Activated B cell treated with CpG ODN at 0.5 μM for 24 hours (primary cell): ENCODE data around the gene ILKAP. TPM values are rescaled to one million over a fixed set of nuclear protein-coding genes. Genes with fewer than 3 reads are reported as not detected.

ENCODE experiments used
- ATAC-seq: fragments of 200-7000 bp; cut with Tn5 transposase; one replicate; pipeline ENCODE4 v1.10.0; 2021; ENCODE audit warnings: low read depth, mild to moderate bottlenecking, moderate library complexity
- CTCF ChIA-PET: fragments of 350-600 bp; sonication (Branson Sonifier 250); formaldehyde crosslinking; loops from one replicate; lab custom pipeline; 2021; ENCODE audit warnings: antibody characterized with exemption; lab: Charles Lee
- POLR2A ChIA-PET: fragments of 350-600 bp; sonication (Branson Sonifier 250); formaldehyde crosslinking; loops from one replicate; lab custom pipeline; 2021; ENCODE audit warnings: antibody characterized with exemption; lab: Charles Lee
- DNase-seq: peaks from one replicate; pipeline ENCODE4 v3.0.0; 2022
- H3K27ac Mint-ChIP-seq: one replicate; pipeline ENCODE4 v1.8.0; 2020; ENCODE audit warnings: mixed read lengths
- H3K27me3 Mint-ChIP-seq: one replicate; pipeline ENCODE4 v1.8.0; 2021; ENCODE audit warnings: mixed read lengths
- H3K36me3 Mint-ChIP-seq: one replicate; pipeline ENCODE4 v1.8.0; 2021; ENCODE audit warnings: low read depth, mixed read lengths
- H3K4me1 Mint-ChIP-seq: one replicate; pipeline ENCODE4 v1.8.0; 2021; ENCODE audit warnings: mixed read lengths
- H3K4me3 Mint-ChIP-seq: one replicate; pipeline ENCODE4 v1.8.0; 2020; ENCODE audit warnings: mild to moderate bottlenecking, mixed read lengths
- H3K9me3 Mint-ChIP-seq: one replicate; pipeline ENCODE4 v1.8.0; 2020; ENCODE audit warnings: mixed read lengths
- intact Hi-C: fragments of 100-400 bp; cut with micrococcal nuclease; formaldehyde crosslinking; loops from one replicate; pipeline ENCODE4 v1.15.1; 2024
- total RNA-seq: library from RNA; stranded (reverse); gene quantifications from 2 replicates; pipeline ENCODE4 v1.2.3, GENCODE V29; 2022
- TF ChIP-seq, protein P1 (sequence below): fragments of 200-600 bp; IDR thresholded peaks from one replicate; pipeline ENCODE4 v1.8.0; 2022; ENCODE audit warnings: antibody characterized with exemption, mild to moderate bottlenecking

ILKAP gene
- total RNA-seq, 1 donor from 2014 or later, result 77.3 TPM

- Mint-ChIP-seq H3K4me3 (no peak overlapping the region), H3K4me1 (peaks cover 12% of the 10 kb centered on the region), H3K27ac (no peak overlapping the region), H3K27me3 (no peaks in the 10 kb centered on the region), H3K9me3 (no peaks in the 10 kb centered on the region), H3K36me3 (no peaks in the 10 kb centered on the region)
- TF ChIP-seq, protein P1, sequence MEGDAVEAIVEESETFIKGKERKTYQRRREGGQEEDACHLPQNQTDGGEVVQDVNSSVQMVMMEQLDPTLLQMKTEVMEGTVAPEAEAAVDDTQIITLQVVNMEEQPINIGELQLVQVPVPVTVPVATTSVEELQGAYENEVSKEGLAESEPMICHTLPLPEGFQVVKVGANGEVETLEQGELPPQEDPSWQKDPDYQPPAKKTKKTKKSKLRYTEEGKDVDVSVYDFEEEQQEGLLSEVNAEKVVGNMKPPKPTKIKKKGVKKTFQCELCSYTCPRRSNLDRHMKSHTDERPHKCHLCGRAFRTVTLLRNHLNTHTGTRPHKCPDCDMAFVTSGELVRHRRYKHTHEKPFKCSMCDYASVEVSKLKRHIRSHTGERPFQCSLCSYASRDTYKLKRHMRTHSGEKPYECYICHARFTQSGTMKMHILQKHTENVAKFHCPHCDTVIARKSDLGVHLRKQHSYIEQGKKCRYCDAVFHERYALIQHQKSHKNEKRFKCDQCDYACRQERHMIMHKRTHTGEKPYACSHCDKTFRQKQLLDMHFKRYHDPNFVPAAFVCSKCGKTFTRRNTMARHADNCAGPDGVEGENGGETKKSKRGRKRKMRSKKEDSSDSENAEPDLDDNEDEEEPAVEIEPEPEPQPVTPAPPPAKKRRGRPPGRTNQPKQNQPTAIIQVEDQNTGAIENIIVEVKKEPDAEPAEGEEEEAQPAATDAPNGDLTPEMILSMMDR, result no peak
- DNase-seq (no peak), ATAC-seq (no peak)
- ChIA-PET CTCF (no interaction called here), POLR2A (no interaction called here)
- intact Hi-C loops, result no loop called here
Measured at GRCh38 chr2:238136820-238137537, 66.5 kb downstream of the ILKAP start.

DNA sequence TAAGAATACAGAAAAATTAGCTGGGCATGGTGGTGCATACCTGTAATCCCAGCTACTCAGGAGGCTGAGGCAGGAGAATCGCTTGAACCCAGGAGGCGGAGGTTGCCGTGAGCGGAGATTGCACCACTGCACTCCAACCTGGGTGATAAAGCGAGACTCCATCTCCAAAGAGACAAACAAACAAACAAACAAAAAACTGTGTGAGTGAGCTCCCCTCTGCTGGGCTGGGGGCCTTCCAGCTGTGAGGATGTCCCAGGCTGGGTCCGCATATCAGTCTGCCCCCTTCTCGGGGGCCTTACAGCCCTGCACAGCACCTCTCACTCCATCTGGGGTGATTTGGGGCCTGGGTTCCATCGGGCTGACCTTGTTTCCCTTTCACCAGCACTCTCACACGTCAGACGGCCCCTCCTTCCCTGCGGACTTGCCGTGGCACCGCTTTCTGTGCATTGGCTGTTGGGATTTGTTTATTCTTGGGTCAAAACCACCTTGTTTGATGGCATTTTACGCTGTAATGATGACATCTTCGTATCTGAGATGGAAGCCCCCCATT lies 67.8 kb downstream of the ILKAP start:
- ChIA-PET CTCF (no interaction called here), POLR2A (no interaction called here)
- TF ChIP-seq, protein P1, result no peak
- intact Hi-C loops, result no loop called here
- H3K9me3 Mint-ChIP-seq, result no peaks in the 10 kb centered on the region
- no peaks in the 10 kb centered on the region for H3K27me3 Mint-ChIP-seq
- H3K36me3 Mint-ChIP-seq, result no peaks in the 10 kb centered on the region
- no peak overlapping the region for H3K4me3 Mint-ChIP-seq
- DNase-seq, result no peak
- peaks cover 10% of the 10 kb centered on the region for H3K4me1 Mint-ChIP-seq
- no peak overlapping the region for H3K27ac Mint-ChIP-seq
- ATAC-seq, result no peak

DNA sequence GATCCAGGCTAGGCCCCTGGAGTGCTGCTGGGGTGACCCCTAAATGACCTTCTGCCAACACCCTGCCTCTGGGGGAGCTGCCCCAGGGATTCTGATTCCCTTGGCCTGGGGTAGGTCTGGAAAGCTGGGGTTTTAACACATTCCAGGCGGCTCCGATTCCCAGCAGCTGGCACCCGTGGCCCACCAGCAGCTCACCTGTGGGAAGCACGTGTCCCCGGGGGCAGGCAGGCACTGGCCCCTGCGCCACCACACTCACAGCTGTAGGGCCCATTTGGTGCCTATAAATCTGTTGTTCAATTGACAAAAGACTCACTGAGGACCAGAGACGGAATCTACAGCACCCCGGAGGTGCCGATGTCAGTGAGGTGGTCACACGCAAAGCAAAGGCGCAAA lies 69.1 kb downstream of the ILKAP start:
- Mint-ChIP-seq H3K4me1 (peaks cover 8% of the 10 kb centered on the region), H3K27me3 (no peaks in the 10 kb centered on the region), H3K9me3 (no peaks in the 10 kb centered on the region), H3K36me3 (no peaks in the 10 kb centered on the region), H3K27ac (no peak overlapping the region), H3K4me3 (no peak overlapping the region)
- TF ChIP-seq, protein P1, result no peak
- ChIA-PET POLR2A (no interaction called here), CTCF (no interaction called here)
- intact Hi-C loops, result no loop called here
- ATAC-seq, result no peak
- no peak for DNase-seq

DNA sequence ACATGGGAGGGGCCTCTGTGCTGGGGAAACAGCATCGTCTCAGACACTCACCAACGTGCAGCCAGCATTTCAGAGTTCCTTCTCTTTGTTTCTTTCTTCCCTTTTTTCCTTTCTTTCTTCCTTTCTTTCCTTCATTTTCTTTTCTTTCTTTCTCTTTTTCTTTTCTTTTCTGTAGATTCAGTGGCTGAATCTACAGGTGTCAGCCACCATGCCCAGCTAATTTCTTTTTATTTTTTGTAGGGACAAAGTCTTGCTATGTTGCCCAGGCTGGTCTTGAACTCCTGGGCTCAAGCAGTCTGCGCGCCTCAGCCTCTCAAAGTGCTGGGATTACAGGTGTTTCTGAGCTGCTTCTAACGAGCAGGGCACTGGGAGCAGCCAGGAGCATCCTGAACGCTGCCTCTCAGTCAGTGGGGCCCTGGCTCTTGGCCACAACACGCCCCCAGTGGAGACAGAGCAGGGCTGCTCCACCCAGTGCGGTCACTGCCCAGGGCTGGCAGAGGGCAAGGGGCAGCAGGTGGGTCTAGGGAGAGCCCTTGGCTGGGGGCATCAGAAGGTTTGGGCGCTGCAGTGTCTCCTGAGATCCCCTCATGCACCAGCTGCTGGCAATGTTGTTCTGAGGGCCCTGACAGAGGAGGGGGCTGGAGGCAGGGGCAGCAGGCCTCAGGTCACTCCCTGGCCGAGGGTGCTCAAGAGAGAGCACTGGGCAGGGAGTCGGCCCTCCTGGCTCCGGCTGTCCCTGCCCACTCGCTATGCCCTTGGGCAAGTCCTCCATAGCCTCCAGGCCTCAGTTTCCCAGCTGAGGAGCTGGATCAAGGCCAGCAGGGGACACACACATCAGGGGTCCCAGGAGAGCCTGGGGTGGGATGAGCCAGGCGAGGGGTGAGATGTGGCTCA lies 69.7 kb downstream of the ILKAP start:
- TF ChIP-seq, protein P1, result no peak
- ATAC-seq, result no peak
- ChIA-PET POLR2A (interaction anchor here (0.6 kb wide), 1 partner anchor 23 kb away, joined by 7 read pairs; no protein-coding TSS in a partner anchor), CTCF (no interaction called here)
- no peak overlapping the region for H3K4me3 Mint-ChIP-seq
- H3K27me3 Mint-ChIP-seq, result no peaks in the 10 kb centered on the region
- H3K9me3 Mint-ChIP-seq, result no peaks in the 10 kb centered on the region
- H3K27ac Mint-ChIP-seq, result no peak overlapping the region
- no peak for DNase-seq
- H3K36me3 Mint-ChIP-seq, result no peaks in the 10 kb centered on the region
- H3K4me1 Mint-ChIP-seq, result peaks cover 8% of the 10 kb centered on the region
- intact Hi-C loops, result no loop called here
